Lower lobe of right lung (tissue), 2 donors: ENCODE data around the gene P4HB. TPM values are rescaled to one million over a fixed set of nuclear protein-coding genes. Genes with fewer than 3 reads are reported as not detected.
"Not testable (repeated sequence)": the region's sequence is repeated elsewhere in the genome, so short reads cannot be mapped to it uniquely, and the experiment has no call there.

Source experiments
- ATAC-seq, 2 donors: fragments of 200-7000 bp; cut with Tn5 transposase; one replicate each; pipeline ENCODE4 v1.9.1; 2020 to 2022; ENCODE audit warnings: mild to moderate bottlenecking in 2 of 2, moderate library complexity in 2 of 2
- DNase-seq: peaks from one replicate; pipeline ENCODE4 v3.0.0-alpha.2; 2020
- H3K27ac ChIP-seq: fragments of 200-600 bp; one replicate; pipeline ENCODE4 v1.8.0; 2022
- H3K27me3 ChIP-seq: fragments of 200-600 bp; one replicate; pipeline ENCODE4 v1.8.0; 2022; ENCODE audit warnings: low read depth
- H3K36me3 ChIP-seq: fragments of 200-600 bp; one replicate; pipeline ENCODE4 v1.8.0; 2022; ENCODE audit warnings: mild to moderate bottlenecking
- H3K4me1 ChIP-seq: fragments of 200-600 bp; one replicate; pipeline ENCODE4 v1.8.0; 2022
- H3K4me3 ChIP-seq: fragments of 200-600 bp; one replicate; pipeline ENCODE4 v1.8.0; 2022; ENCODE audit warnings: mild to moderate bottlenecking
- H3K9me3 ChIP-seq: fragments of 200-600 bp; one replicate; pipeline ENCODE4 v1.8.0; 2022
- intact Hi-C: fragments of 100-400 bp; cut with DNase I; formaldehyde crosslinking; loops from one replicate; pipeline ENCODE4 v1.11.0; 2022
- total RNA-seq: library from RNA; stranded (reverse); fragmentation: NEBNext Ultra II Directional; extraction: Animal tissue kit (Norgen Biotek cat#: 25700); gene quantifications from one replicate; pipeline ENCODE4 v1.2.1, GENCODE V29; 2021
- TF ChIP-seq, protein P1 (sequence below): fragments of 200-600 bp; IDR thresholded peaks from one replicate; pipeline ENCODE4 v1.8.0; 2022; ENCODE audit warnings: antibody characterized with exemption, mild to moderate bottlenecking
- donor health status: DM: no; HTN: yes; CAD: no; lungs with severe emphysema.

Gene P4HB
- total RNA-seq, 1 donor from 2014 or later = 432 TPM

DNA sequence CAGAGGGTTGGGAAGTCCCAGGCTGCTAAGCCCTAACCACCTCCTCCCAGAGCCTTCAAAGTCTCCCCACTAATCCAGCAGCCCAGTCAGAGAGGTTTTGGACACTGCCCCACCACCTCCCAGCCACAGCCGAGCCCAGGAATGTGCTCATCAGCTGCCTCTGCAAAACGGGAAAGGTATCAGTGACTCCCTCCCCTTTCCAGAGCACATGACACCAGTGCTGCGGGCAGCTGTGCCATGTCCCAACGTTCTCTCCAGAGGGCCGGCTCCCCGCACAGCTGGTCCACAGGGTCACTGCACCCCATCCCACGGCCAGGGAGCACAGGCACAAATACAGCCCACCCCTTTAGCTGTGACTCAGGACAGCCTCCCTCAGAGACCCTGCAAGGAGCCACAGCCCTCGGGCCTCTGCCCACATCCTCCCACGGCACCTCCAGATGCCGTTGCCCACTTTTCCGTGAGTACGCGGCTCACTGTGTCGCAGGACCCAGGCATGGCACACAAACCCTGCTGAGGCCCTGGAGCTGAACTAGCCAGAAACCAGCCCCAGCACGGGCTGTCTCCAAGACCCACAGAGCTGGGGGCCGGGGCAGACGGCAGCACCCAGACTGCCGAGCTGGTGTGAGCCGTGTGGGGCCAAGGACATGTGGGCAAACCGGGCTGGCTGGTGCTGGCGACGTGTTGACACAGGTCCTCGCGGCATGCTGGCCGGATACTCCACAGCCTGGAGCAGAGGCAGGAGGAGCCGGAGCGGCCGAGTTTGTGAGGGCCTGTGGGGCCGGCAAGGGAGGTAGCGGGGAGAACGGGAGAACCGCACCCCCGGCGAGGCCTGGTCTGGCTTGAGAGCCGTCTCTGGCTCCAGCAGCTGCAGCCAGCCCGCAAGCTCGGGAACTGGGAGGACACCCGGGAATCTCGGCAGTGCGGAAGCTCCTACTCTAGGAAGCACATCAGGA lies 19.2 kb downstream of the P4HB start:
- Histone ChIP-seq H3K27me3 (no peaks in the 10 kb centered on the region), H3K4me1 (no peaks in the 10 kb centered on the region), H3K9me3 (no peaks in the 10 kb centered on the region), H3K4me3 (no peak overlapping the region), H3K36me3 (peaks cover 39% of the 10 kb centered on the region), H3K27ac (no peak overlapping the region)
- TF ChIP-seq, protein P1, sequence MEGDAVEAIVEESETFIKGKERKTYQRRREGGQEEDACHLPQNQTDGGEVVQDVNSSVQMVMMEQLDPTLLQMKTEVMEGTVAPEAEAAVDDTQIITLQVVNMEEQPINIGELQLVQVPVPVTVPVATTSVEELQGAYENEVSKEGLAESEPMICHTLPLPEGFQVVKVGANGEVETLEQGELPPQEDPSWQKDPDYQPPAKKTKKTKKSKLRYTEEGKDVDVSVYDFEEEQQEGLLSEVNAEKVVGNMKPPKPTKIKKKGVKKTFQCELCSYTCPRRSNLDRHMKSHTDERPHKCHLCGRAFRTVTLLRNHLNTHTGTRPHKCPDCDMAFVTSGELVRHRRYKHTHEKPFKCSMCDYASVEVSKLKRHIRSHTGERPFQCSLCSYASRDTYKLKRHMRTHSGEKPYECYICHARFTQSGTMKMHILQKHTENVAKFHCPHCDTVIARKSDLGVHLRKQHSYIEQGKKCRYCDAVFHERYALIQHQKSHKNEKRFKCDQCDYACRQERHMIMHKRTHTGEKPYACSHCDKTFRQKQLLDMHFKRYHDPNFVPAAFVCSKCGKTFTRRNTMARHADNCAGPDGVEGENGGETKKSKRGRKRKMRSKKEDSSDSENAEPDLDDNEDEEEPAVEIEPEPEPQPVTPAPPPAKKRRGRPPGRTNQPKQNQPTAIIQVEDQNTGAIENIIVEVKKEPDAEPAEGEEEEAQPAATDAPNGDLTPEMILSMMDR = no peak
- intact Hi-C loops = no loop called here
- DNase-seq (peak; percentile 67), ATAC-seq (peak; percentile 39 to 57)

DNA sequence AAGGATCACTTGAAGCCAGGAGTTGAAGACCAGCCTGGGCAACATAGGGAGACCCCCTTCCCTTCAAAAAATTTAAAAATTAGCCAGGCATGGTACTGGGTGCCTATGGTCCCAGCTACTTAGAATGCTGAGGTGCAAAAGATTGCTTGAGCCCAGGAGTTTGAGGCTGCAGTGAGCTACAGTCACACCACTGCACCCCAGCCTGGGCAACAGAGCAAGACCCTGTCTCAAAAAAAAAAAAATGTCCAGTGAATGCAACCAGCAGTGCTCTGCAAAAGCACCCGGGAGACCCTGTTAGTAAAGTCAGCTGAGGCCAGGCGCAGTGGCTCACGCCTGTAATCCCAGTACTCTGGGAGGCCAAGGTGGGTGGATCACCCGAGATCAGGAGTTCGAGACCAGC lies 20.3 kb downstream of the P4HB start:
- DNase-seq, H3K9me3 ChIP-seq, H3K27me3 ChIP-seq, ATAC-seq, H3K4me1 ChIP-seq, H3K27ac ChIP-seq, H3K4me3 ChIP-seq, intact Hi-C loops: not testable (repeated sequence)
- peaks cover 28% of the 10 kb centered on the region for H3K36me3 ChIP-seq

DNA sequence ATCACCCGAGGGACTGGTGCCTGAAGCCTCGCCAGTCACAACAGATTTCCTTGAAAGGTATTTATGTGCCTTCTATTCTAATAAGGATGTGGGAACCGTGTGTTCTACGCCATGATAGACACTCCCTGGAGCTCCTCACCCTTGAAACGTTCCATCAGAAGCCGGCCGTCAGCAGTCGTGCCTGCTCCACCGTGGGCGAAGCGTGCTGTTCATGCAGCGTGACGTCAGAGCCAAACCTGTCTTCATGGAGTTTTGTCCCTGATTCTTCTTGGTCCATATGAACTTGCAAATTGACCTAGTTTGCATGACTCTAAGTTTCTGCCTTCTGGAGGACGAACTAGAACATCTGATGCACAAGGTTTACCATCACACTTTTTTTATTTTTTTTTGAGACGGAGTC lies 21.0 kb downstream of the P4HB start:
- intact Hi-C loops = no loop called here
- H3K27me3 ChIP-seq = no peaks in the 10 kb centered on the region
- TF ChIP-seq, protein P1 = no peak
- no peaks in the 10 kb centered on the region for H3K9me3 ChIP-seq
- peaks cover 21% of the 10 kb centered on the region for H3K36me3 ChIP-seq
- no peak overlapping the region for H3K27ac ChIP-seq
- H3K4me3 ChIP-seq = no peak overlapping the region
- H3K4me1 ChIP-seq = no peaks in the 10 kb centered on the region
- ATAC-seq (no peak), DNase-seq (no peak)

DNA sequence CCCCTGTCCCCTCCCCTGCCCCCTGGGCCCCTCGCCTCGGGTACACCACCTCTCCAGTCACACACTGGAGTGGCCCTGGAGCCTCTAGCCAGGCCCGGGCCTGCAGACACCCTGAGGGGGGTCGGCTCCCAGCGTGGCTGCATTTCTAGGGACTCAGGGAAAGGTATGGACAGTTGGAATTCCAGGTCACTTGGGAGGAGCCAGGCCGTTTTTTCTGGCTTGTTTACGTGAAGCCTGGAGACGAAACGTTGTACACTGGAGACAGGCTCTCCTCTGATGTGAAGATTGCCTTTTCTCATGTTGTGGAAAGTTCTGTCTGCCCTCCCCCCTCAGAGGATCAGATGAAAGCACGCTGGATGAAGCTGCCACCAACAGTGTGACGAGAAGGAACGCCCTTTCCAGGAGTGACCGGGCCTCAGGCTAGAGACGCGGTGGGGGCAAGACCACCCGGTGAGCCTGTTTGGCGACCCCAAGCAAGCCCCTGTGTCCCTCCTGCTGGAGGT lies 21.5 kb downstream of the P4HB start:
- H3K4me3 ChIP-seq = no peak overlapping the region
- no peaks in the 10 kb centered on the region for H3K9me3 ChIP-seq
- intact Hi-C loops = no loop called here
- no peak overlapping the region for H3K27ac ChIP-seq
- no peaks in the 10 kb centered on the region for H3K27me3 ChIP-seq
- ATAC-seq (no peak), DNase-seq (no peak)
- TF ChIP-seq, protein P1 = no peak
- H3K4me1 ChIP-seq = peaks cover 5% of the 10 kb centered on the region
- peaks cover 16% of the 10 kb centered on the region for H3K36me3 ChIP-seq

DNA sequence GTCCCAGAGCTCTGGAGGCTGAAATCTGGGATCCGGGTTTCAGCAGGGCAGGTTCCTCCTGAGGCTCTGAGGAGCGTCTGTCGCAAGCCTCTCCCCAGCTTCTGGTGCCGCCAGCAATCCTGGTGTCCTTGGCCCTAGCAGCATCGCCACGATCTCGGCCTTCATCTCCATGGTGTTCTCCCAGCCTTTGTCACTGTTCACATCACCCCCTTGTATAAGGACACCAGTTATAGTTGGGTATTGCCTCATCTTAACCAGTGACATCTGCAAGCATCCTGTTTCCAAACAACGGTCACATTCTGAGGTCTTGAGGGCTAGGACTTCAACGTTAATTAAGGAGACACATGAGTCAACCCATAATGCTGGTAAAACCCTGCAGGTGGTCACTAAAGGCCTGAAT lies 22.7 kb downstream of the P4HB start:
- Histone ChIP-seq H3K27me3 (no peaks in the 10 kb centered on the region), H3K27ac (no peak overlapping the region), H3K9me3 (no peaks in the 10 kb centered on the region), H3K36me3 (peaks cover 4% of the 10 kb centered on the region), H3K4me1 (peaks cover 8% of the 10 kb centered on the region), H3K4me3 (no peak overlapping the region)
- no peak for ATAC-seq
- peak; percentile 56 for DNase-seq
- intact Hi-C loops = no loop called here
- TF ChIP-seq, protein P1 = no peak

DNA sequence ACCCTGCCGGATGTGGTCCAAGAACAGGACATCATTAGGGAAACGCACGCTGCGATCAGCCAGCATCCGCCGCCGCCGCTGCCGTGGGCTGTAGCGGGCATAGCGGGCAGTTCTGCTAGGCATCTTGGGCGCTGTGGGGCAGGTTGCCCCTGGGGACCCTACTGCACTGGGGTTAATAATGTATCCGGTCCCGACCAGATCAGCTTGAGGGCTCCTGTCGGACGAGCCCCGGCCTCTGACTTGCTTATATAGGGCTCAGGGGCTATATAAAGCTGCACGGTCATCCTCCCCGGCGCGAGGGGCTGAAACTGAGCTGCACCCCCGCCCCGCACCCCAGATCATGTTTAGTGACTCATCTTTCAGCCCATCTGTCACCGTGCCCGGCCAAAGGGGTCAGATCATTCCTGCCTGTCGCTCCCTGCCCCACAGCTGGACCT lies 25.5 kb downstream of the P4HB start, which contains the start of gene PPP1R27:
PPP1R27 (minus strand) TSS at position 220 of the 437 bp plus-strand sequence; CDS start at position 123, 97 bp downstream.
- Histone ChIP-seq H3K27me3 (no peaks in the 10 kb centered on the region), H3K36me3 (peaks cover 3% of the 10 kb centered on the region), H3K9me3 (no peaks in the 10 kb centered on the region), H3K4me1 (peaks cover 24% of the 10 kb centered on the region), H3K27ac (peak within 1 kb of the TSS; percentile 94), H3K4me3 (peak within 1 kb of the TSS; percentile 78)
- ATAC-seq (no peak), DNase-seq (no peak)
- TF ChIP-seq, protein P1 = no peak
- intact Hi-C loops = no loop called here
